Measurements from ENCODE around the gene RNU6-8. TPM values are rescaled to one million over a fixed set of nuclear protein-coding genes. Genes with fewer than 3 reads are reported as not detected.

RNU6-8 gene
- total and polyA plus RNA-seq, 9 donors = not detected

GRCh38 chr14:32205554-32205953 is 2.5 kb upstream of the RNU6-8 start:
- intact Hi-C loops (cut with DNase I) = loop anchor here in 1 of 4 donors (10.0 kb wide), 2 partner anchors 49 to 241 kb away; no protein-coding TSS in a partner anchor
- DNase-seq = no peak
- Histone ChIP-seq H3K27ac (no peak overlapping the region), H3K27me3 (no peaks in the 10 kb centered on the region), H3K9me3 (no peaks in the 10 kb centered on the region), H3K4me1 (ENCODE audit: insufficient read depth) (no peaks in the 10 kb centered on the region), H3K4me3 (no peak overlapping the region), H3K36me3 (no peaks in the 10 kb centered on the region)
- WGBS, 3 donors = 93 to 94% (median 94%) methylated on average over 3 of the region's 3 CpGs
- TF ChIP-seq EP300 (IDR thresholded peaks at IDR 0.05) (no peak), POLR2A (IDR thresholded peaks at IDR 0.05) (no peak)
- TF ChIP-seq, protein P1, sequence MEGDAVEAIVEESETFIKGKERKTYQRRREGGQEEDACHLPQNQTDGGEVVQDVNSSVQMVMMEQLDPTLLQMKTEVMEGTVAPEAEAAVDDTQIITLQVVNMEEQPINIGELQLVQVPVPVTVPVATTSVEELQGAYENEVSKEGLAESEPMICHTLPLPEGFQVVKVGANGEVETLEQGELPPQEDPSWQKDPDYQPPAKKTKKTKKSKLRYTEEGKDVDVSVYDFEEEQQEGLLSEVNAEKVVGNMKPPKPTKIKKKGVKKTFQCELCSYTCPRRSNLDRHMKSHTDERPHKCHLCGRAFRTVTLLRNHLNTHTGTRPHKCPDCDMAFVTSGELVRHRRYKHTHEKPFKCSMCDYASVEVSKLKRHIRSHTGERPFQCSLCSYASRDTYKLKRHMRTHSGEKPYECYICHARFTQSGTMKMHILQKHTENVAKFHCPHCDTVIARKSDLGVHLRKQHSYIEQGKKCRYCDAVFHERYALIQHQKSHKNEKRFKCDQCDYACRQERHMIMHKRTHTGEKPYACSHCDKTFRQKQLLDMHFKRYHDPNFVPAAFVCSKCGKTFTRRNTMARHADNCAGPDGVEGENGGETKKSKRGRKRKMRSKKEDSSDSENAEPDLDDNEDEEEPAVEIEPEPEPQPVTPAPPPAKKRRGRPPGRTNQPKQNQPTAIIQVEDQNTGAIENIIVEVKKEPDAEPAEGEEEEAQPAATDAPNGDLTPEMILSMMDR (IDR thresholded peaks at IDR 0.05) = no peak

GRCh38 chr14:32203928-32204357 is 874 bp upstream of the RNU6-8 start:
- Histone ChIP-seq H3K4me1 (ENCODE audit: insufficient read depth) (no peaks in the 10 kb centered on the region), H3K9me3 (no peaks in the 10 kb centered on the region), H3K27me3 (no peaks in the 10 kb centered on the region), H3K27ac (peak overlapping the region in 1 of 2 donors; percentile 85), H3K4me3 (peak overlapping the region; percentile 56), H3K36me3 (no peaks in the 10 kb centered on the region)
- 1 to 3% (median 2%) methylated on average over 14 of the region's 14 CpGs for WGBS, 3 donors
- intact Hi-C loops (cut with DNase I) = loop anchor here in 3 of 4 donors (2.0 to 10.0 kb wide), 4 partner anchors 51 to 239 kb away; partner anchors contain the start of gene ARHGAP5 (in 3 of the 3)
- TF ChIP-seq EP300 (IDR thresholded peaks at IDR 0.05) (no peak), POLR2A (IDR thresholded peaks at IDR 0.05) (no peak)
- TF ChIP-seq, protein P1 (IDR thresholded peaks at IDR 0.05) = no peak
- DNase-seq = peak; percentile 22 to 48 (median 37)

DNA sequence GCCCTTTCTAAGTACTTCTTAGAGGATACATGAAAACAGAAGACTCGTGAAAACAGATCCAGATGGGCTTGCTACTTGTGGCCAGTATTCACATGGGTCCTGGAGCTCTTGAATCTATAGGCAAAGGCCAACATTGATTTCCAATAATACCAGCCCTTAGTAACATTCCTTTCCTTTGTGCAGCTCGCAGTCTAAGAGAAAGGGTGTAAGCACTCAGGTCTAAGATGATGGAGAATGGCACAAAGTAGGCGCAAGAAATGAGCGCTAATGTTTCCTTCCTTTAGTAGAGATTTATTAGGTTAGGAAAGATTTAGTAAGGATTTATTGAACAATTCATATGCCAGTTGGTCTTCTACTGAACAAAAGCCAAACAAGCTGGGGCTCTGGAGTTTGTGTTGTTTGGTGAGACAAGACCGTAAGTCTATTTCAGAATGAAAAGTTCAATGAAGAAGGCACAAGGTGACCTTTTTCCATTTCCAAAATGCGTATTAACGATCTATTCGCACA is 525 bp downstream of the RNU6-8 start:
- intact Hi-C loops (cut with DNase I) = loop anchor here in 3 of 4 donors (2.0 to 10.0 kb wide), 4 partner anchors 52 to 238 kb away; partner anchors contain the start of gene ARHGAP5 (in 3 of the 3)
- DNase-seq = peak in 2 of 5 donors; percentile 10 to 17
- Histone ChIP-seq H3K4me1 (ENCODE audit: insufficient read depth) (no peaks in the 10 kb centered on the region), H3K27ac (peak overlapping the region; percentile 85 to 90), H3K9me3 (no peaks in the 10 kb centered on the region), H3K4me3 (peak overlapping the region; percentile 56), H3K36me3 (no peaks in the 10 kb centered on the region), H3K27me3 (no peaks in the 10 kb centered on the region)
- TF ChIP-seq EP300 (IDR thresholded peaks at IDR 0.05) (no peak), POLR2A (IDR thresholded peaks at IDR 0.05) (no peak)
- TF ChIP-seq, protein P1 (IDR thresholded peaks at IDR 0.05) = no peak
- 1 to 2% (median 2%) methylated on average over 8 of the region's 8 CpGs for WGBS, 3 donors

DNA sequence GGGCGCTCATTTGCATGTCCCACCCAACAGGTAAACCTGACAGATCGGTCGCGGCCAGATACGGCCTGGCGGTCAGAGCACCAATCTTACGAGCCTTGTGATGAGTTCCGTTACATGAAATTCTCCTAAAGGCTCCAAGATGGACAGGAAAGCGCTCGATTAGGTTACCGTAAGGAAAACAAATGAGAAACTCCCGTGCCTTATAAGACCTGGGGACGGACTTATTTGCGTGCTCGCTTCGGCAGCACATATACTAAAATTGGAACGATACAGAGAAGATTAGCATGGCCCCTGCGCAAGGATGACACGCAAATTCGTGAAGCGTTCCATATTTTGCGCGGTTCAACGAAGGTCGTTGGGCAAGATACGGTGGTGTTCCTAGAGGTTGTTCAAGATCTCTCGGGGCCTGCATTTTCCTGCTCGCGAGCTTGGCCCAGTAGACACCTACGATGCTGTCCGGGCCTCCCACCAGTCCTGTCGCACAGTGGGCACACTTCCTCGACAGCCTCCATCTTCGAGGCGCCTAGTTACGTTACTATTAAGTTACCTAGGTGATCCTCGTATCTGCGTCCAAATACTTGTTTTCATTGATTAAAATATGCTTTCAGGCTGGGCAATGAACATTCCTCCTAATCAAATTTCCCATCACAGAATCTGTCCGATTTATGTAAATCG is 1.1 kb downstream of the RNU6-8 start, which contains the start of gene RNU6-7:
RNU6-7 (plus strand) TSS at position 230 of the 675 bp plus-strand sequence.
- peak within 1 kb of the TSS; percentile 56 for H3K4me3 ChIP-seq
- H3K27me3 ChIP-seq = no peaks in the 10 kb centered on the region
- peak; percentile 58 to 77 (median 68) for DNase-seq
- TF ChIP-seq EP300 (IDR thresholded peaks at IDR 0.05) (no peak), POLR2A (IDR thresholded peaks at IDR 0.05) (peak; percentile 31)
- intact Hi-C loops (cut with DNase I) = loop anchor here in 3 of 4 donors (2.0 to 10.0 kb wide), 4 partner anchors 53 to 237 kb away; partner anchors contain the start of gene ARHGAP5 (in 3 of the 3)
- peak within 1 kb of the TSS; percentile 85 to 90 for H3K27ac ChIP-seq
- 0 to 1% (median 1%) methylated on average over 40 of the region's 40 CpGs for WGBS, 3 donors
- H3K36me3 ChIP-seq = no peaks in the 10 kb centered on the region
- no peaks in the 10 kb centered on the region for H3K4me1 ChIP-seq (ENCODE audit: insufficient read depth)
- H3K9me3 ChIP-seq = no peaks in the 10 kb centered on the region

Data from ovary (tissue), 9 donors.